Heart left ventricle (tissue), 16 donors: ENCODE results near the gene MICAL3. TPM values are rescaled to one million over a fixed set of nuclear protein-coding genes. Genes with fewer than 3 reads are reported as not detected.

Experiments used
- ATAC-seq, 4 donors: fragments of 200-7000 bp; cut with Tn5 transposase; one replicate each; pipeline ENCODE4 v1.9.1; 2020 to 2022; ENCODE audit warnings: moderate library complexity in 4 of 4, mild to moderate bottlenecking in 3 of 4, moderate number of reproducible peaks in 1 of 4
- DNase-seq, 5 donors: peaks; one replicate each; pipeline ENCODE4 v3.0.0-alpha.2; 2020
- H3K27ac ChIP-seq, 12 donors: fragments of 200-600 bp; sonication (generic) in 4 of 12; one replicate each; pipeline versions ENCODE4 v1.5.0 to v1.8.0; 2016 to 2022; ENCODE audit warnings: mild to moderate bottlenecking in 2 of 12
- H3K27me3 ChIP-seq, 9 donors: fragments of 200-600 bp; sonication (generic) in 2 of 9; one replicate each; pipeline versions ENCODE4 v1.5.1 to v1.8.0; 2016 to 2022; ENCODE audit warnings: mild to moderate bottlenecking in 3 of 9
- H3K36me3 ChIP-seq, 9 donors: fragments of 200-600 bp; sonication (generic) in 2 of 9; one replicate each; pipeline versions ENCODE4 v1.5.0 to v1.8.0; 2018 to 2022; ENCODE audit warnings: mild to moderate bottlenecking in 2 of 9
- H3K4me1 ChIP-seq, 12 donors: fragments of 200-600 bp; sonication (generic) in 4 of 12; one replicate each; pipeline versions ENCODE4 v1.5.0 to v1.8.0; 2016 to 2022; ENCODE audit warnings: mild to moderate bottlenecking in 3 of 12
- H3K4me3 ChIP-seq, 12 donors: fragments of 200-600 bp; sonication (generic) in 4 of 12; one replicate each; pipeline versions ENCODE4 v1.5.0 to v1.8.0; 2017 to 2022; ENCODE audit warnings: mild to moderate bottlenecking in 9 of 12, moderate library complexity in 4 of 12
- H3K9me3 ChIP-seq, 12 donors: fragments of 200-600 bp; sonication (generic) in 4 of 12; one replicate each; pipeline versions ENCODE4 v1.5.0 to v1.8.0; 2016 to 2022; ENCODE audit warnings: mild to moderate bottlenecking in 1 of 12
- CTCF ChIP-seq, 12 donors: fragments of 200-600 bp; sonication (generic) in 4 of 12; IDR thresholded peaks; one replicate each; pipeline versions ENCODE4 v1.5.0 to v1.8.0; 2018 to 2022; ENCODE audit warnings: antibody characterized with exemption in 12 of 12, mild to moderate bottlenecking in 5 of 12
- POLR2A ChIP-seq, 2 donors: fragments of 450-650 bp; IDR thresholded peaks; one replicate each; pipeline ENCODE4 v1.6.1; 2017; ENCODE audit warnings: antibody characterized with exemption in 2 of 2, mild to moderate bottlenecking in 2 of 2, moderate library complexity in 2 of 2
- WGBS, 4 donors: extraction: QIAGEN DNeasy Blood & Tissue Kit in 2 of 4; methylation state at CpG; one replicate each; pipeline versions ENCODE4 v1.1.5 to v1.1.7; 2013 to 2018; 5-methylcytosine and 5-hydroxymethylcytosine counted together
- intact Hi-C, 10 donors: fragments of 100-400 bp; cut with DNase I; formaldehyde crosslinking; loops; one replicate each; pipeline versions ENCODE4 v1.11.1 to v1.14.2; 2022
- polyA plus RNA-seq, 2 donors: library from polyadenylated mRNA; stranded (reverse); fragments of 200-250 nt; gene quantifications; one replicate each; pipeline ENCODE4 v1.2.3, GENCODE V29; 2013
- total RNA-seq, 9 donors: library from RNA; depleted of rRNA in 2 of 9; stranded (reverse); fragments of >200 nt in 2 of 9; fragmentation: NEBNext Ultra II Directional in 3 of 9; extraction: Animal tissue kit (Norgen Biotek cat#: 25700) in 3 of 9; gene quantifications; one replicate each; pipeline versions ENCODE4 v1.1.0 to v1.2.4, GENCODE V29; 2016 to 2023
- donor health status: ischemic (EF 13 %, LVEDD 7.1; RV severe dilation, severe dysfunction).
- donor health status: healthy with polysubstance abuse.
- donor health status: DM: no; HTN: yes; CAD: no.
- donor health status: DM: no; HTN: no; CAD: no.
- donor health status: ischemic (EF 25% LVEDD 6.9; RV normal size, moderate dysfunction).
- donor health status: ischemic (EF 25% LVEDD 5.7; RV mildly dilated, moderate dysfunction).
- donor health status: healthy.
- donor health status: DM: yes; HTN: yes; CAD: no.
- donor health status: ischemic (EF 35%, LVEDD 5.7; RV mildly dilated, moderate dysfunction).
- donor health status: nonischemic (EF 11% LVEDD 7.7; RV severe dilation, severe dysfunction).
- donor health status: DM: yes; HTN: yes; CAD: no.
- donor health status: PGD.
- donor health status: ischemic (EF 29% LVEDD 5.4; RV normal size, mild dysfunction).
- donor health status: nonischemic (EF 23%, LVEDD 6.1; RV moderate dilation, normal function).

Gene MICAL3
- total and polyA plus RNA-seq, 11 donors = 41.3 to 125 (median 83.3) TPM

GRCh38 chr22:17915188-17915587, 109.2 kb downstream of the MICAL3 start:
- H3K4me1 ChIP-seq = peaks cover 4 to 100% (median 57%) of the 10 kb centered on the region in 12 donors
- H3K27ac ChIP-seq = peak overlapping the region in 11 of 12 donors; percentile 43 to 96 (median 89)
- H3K36me3 ChIP-seq = no peaks in the 10 kb centered on the region
- H3K27me3 ChIP-seq = no peaks in the 10 kb centered on the region
- TF ChIP-seq CTCF (IDR thresholded peaks at IDR 0.05) (no peak), POLR2A (IDR thresholded peaks at IDR 0.05) (no peak)
- H3K9me3 ChIP-seq = no peaks in the 10 kb centered on the region
- no peak for ATAC-seq
- intact Hi-C loops = loop anchor here in 2 of 10 donors (5.0 to 10.0 kb wide), 2 partner anchors 80 to 92 kb away; no protein-coding TSS in a partner anchor
- 78 to 89% (median 80%) methylated on average over 8 to 10 of the region's 10 CpGs for WGBS, 4 donors
- no peak for DNase-seq
- no peak overlapping the region for H3K4me3 ChIP-seq

GRCh38 chr22:17914474-17914873, 109.9 kb downstream of the MICAL3 start:
- no peaks in the 10 kb centered on the region for H3K36me3 ChIP-seq
- TF ChIP-seq CTCF (IDR thresholded peaks at IDR 0.05) (no peak), POLR2A (IDR thresholded peaks at IDR 0.05) (no peak)
- intact Hi-C loops = loop anchor here in 8 of 10 donors (5.0 to 10.0 kb wide), 7 partner anchors 33 to 163 kb away; partner anchors contain the start of genes PEX26 (in 3 of the 8) and MICAL3 (in 2 of the 8)
- DNase-seq (no peak), ATAC-seq (no peak)
- H3K4me1 ChIP-seq = peaks cover 4 to 100% (median 57%) of the 10 kb centered on the region in 12 donors
- WGBS, 4 donors = 51 to 66% (median 55%) methylated on average over 3 of the region's 3 CpGs
- H3K27ac ChIP-seq = peak overlapping the region in 11 of 12 donors; percentile 43 to 96 (median 89)
- H3K9me3 ChIP-seq = no peaks in the 10 kb centered on the region
- H3K4me3 ChIP-seq = no peak overlapping the region
- H3K27me3 ChIP-seq = no peaks in the 10 kb centered on the region

GRCh38 chr22:17913801-17914347, 110.5 kb downstream of the MICAL3 start:
- no peaks in the 10 kb centered on the region for H3K9me3 ChIP-seq
- no peak for TF ChIP-seq CTCF (IDR thresholded peaks at IDR 0.05)
- no peak for TF ChIP-seq POLR2A (IDR thresholded peaks at IDR 0.05)
- H3K27me3 ChIP-seq = no peaks in the 10 kb centered on the region
- H3K4me1 ChIP-seq = peaks cover 4 to 100% (median 60%) of the 10 kb centered on the region in 12 donors
- H3K4me3 ChIP-seq = no peak overlapping the region
- ATAC-seq (no peak), DNase-seq (no peak)
- H3K27ac ChIP-seq = peak overlapping the region; percentile 6 to 96 (median 88)
- intact Hi-C loops = loop anchor here in 9 of 10 donors (2.0 to 10.0 kb wide), 8 partner anchors 29 to 163 kb away; partner anchors contain the start of genes PEX26 (in 3 of the 9) and MICAL3 (in 2 of the 9)
- no peaks in the 10 kb centered on the region for H3K36me3 ChIP-seq
- WGBS, 4 donors = 66 to 77% (median 72%) methylated on average over 8 of the region's 8 CpGs

GRCh38 chr22:17912945-17913721, 111.2 kb downstream of the MICAL3 start:
- DNase-seq (peak in 1 of 5 donors; percentile 58), ATAC-seq (no peak)
- H3K36me3 ChIP-seq = no peaks in the 10 kb centered on the region
- H3K27ac ChIP-seq = peak overlapping the region in 11 of 12 donors; percentile 73 to 96 (median 89)
- no peak overlapping the region for H3K4me3 ChIP-seq
- no peaks in the 10 kb centered on the region for H3K9me3 ChIP-seq
- intact Hi-C loops = loop anchor here in 9 of 10 donors (2.0 to 10.0 kb wide), 8 partner anchors 30 to 164 kb away; partner anchors contain the start of genes PEX26 (in 3 of the 9) and MICAL3 (in 2 of the 9)
- H3K4me1 ChIP-seq = peaks cover 4 to 100% (median 59%) of the 10 kb centered on the region in 12 donors
- TF ChIP-seq POLR2A (IDR thresholded peaks at IDR 0.05) (no peak), CTCF (IDR thresholded peaks at IDR 0.05) (no peak)
- WGBS, 4 donors = 54 to 64% (median 56%) methylated on average over 12 of the region's 12 CpGs
- no peaks in the 10 kb centered on the region for H3K27me3 ChIP-seq
